ENCODE measurements around the gene SLC25A21.
"Not testable (repeated sequence)": the region's sequence is repeated elsewhere in the genome, so short reads cannot be mapped to it uniquely, and the experiment has no call there.

Gene SLC25A21

GRCh38 chr14:36716614-36717184 lies 455.7 kb downstream of the SLC25A21 start:
- DNase-seq (ENCODE audit: low read depth): no peak
- H3K4me3 ChIP-seq (ENCODE audit: low read depth, low read length): no peak overlapping the region
- in situ Hi-C loops (cut with HindIII; ENCODE audit: low sequenced_read_pairs): no loop called here
- no peak for TF ChIP-seq CTCF (IDR thresholded peaks at IDR 0.05; ENCODE audit: low read depth, low read length, missing control alignments)

GRCh38 chr14:36713960-36714703 lies 458.3 kb downstream of the SLC25A21 start:
- no peak overlapping the region for H3K4me3 ChIP-seq (ENCODE audit: low read depth, low read length)
- TF ChIP-seq CTCF (IDR thresholded peaks at IDR 0.05; ENCODE audit: low read depth, low read length, missing control alignments): no peak
- DNase-seq (ENCODE audit: low read depth): no peak
- in situ Hi-C loops (cut with HindIII; ENCODE audit: low sequenced_read_pairs): no loop called here

- DNase-seq (ENCODE audit: low read depth): no peak
- in situ Hi-C loops (cut with HindIII; ENCODE audit: low sequenced_read_pairs): no loop called here
- TF ChIP-seq CTCF (IDR thresholded peaks at IDR 0.05; ENCODE audit: low read depth, low read length, missing control alignments): no peak
- no peak overlapping the region for H3K4me3 ChIP-seq (ENCODE audit: low read depth, low read length)
Measured at GRCh38 chr14:36707570-36707969, 464.8 kb downstream of the SLC25A21 start.

GRCh38 chr14:36702474-36702873 lies 469.9 kb downstream of the SLC25A21 start:
- no peak for TF ChIP-seq CTCF (IDR thresholded peaks at IDR 0.05; ENCODE audit: low read depth, low read length, missing control alignments)
- in situ Hi-C loops (cut with HindIII; ENCODE audit: low sequenced_read_pairs): no loop called here
- no peak for DNase-seq (ENCODE audit: low read depth)

GRCh38 chr14:36701132-36701531 lies 471.3 kb downstream of the SLC25A21 start:
- no peak for TF ChIP-seq CTCF (IDR thresholded peaks at IDR 0.05; ENCODE audit: low read depth, low read length, missing control alignments)
- in situ Hi-C loops (cut with HindIII; ENCODE audit: low sequenced_read_pairs): no loop called here
- DNase-seq (ENCODE audit: low read depth): no peak
- no peak overlapping the region for H3K4me3 ChIP-seq (ENCODE audit: low read depth, low read length)

More at GRCh38 chr14:36702474-36702873, 469.9 kb downstream of the SLC25A21 start:
- H3K4me3 ChIP-seq (ENCODE audit: low read depth, low read length): no peak overlapping the region

- TF ChIP-seq CTCF (IDR thresholded peaks at IDR 0.05; ENCODE audit: low read depth, low read length, missing control alignments): no peak
- in situ Hi-C loops (cut with HindIII; ENCODE audit: low sequenced_read_pairs): no loop called here
- no peak overlapping the region for H3K4me3 ChIP-seq (ENCODE audit: low read depth, low read length)
- DNase-seq (ENCODE audit: low read depth): no peak
Measured at GRCh38 chr14:36700651-36701050, 471.8 kb downstream of the SLC25A21 start.

- H3K4me3 ChIP-seq (ENCODE audit: low read depth, low read length); in situ Hi-C loops (cut with HindIII; ENCODE audit: low sequenced_read_pairs); DNase-seq (ENCODE audit: low read depth): not testable (repeated sequence)
Measured at GRCh38 chr14:36699420-36699819, 473.0 kb downstream of the SLC25A21 start.

Data from astrocyte of the cerebellum (primary cell).